GM21619 (cell line): ENCODE results near the gene SH2D6.
"Not testable (repeated sequence)": the region's sequence is repeated elsewhere in the genome, so short reads cannot be mapped to it uniquely, and the experiment has no call there.

Experiments
- ATAC-seq: cut with Tn5 transposase; IDR thresholded peaks from one replicate; pipeline ENCODE4 v1.9.1; 2021; ENCODE audit not compliant: unreplicated experiment

Gene SH2D6

DNA sequence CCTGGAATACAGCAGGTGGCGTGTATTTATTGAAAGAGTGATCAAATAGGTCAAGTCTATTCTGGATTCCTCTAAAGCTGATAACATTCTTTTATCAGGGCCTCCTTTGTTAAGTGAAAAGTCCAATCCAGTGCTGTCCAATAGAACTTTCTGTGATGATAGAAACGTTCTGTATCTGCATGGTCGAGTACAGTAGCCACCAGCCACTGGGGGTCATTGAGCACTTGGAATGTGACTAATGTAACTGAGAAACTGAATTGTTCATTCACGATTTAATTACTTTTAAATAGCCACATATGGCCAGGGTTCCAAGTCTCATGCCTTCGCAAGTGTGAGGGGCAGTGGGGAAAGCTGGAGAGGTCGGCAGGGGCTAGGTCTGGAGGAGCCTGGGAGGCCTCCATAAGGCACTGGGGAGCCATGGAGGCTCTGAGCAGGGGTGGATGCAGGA, 20.5 kb downstream of the SH2D6 start:
- no peak for ATAC-seq

DNA sequence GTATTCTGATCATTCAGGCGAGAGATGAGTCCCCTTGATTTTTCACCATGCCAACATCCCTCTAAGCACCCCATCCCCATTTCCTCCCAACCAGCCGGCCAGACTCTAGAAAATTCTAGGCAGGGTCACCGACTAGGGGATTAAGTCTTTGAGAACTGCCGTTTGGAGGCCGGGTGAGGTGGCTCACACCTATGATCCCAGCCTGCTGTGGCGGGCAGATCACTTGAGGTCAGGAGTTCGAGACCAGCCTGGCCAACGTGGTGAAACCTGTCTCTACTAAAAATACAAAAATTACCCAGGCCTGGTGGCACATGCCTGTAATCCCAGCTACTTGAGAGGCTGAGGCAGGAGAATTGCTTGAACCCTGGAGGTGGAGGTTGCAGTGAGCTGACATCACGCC, 21.1 kb downstream of the SH2D6 start:
- not testable (repeated sequence) for ATAC-seq

DNA sequence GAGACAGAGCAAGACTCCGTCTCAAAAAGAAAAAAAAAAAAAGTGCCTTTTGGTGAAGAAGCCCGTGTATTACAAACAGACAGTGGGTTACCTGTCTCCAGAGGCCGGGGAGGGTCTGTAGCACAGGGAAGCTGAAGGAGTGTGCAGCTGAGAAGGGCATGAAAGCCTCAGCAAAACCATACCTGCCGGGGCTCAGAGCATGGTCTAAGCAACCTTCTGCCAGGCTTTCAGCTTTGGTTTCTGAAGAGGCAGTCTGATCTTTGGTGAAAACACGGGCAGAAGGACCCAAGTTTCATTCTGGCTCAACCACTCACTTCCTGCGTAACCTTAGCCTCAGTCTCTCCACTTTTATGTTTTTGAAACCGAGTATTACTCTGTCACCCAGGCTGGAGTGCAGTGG, 21.5 kb downstream of the SH2D6 start:
- ATAC-seq = no peak

DNA sequence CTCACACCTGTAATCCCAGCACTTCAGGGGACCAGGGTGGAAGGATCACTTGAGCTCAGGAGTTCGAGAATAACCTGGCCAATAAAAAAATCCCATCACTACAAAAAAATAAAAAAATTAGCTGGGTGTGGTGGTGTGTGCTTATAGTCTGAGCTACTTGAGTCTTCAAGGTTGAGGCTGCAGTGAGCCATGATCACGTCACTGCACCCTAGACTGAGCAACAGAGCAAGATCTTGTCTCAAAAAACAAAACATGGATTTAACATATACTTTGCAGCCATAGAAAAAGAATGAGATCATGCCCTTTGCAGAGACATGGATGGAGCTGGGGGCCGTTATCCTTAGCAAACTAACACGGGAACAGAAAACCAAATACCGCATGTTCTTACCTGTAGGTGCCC, 22.2 kb downstream of the SH2D6 start:
- ATAC-seq = no peak

DNA sequence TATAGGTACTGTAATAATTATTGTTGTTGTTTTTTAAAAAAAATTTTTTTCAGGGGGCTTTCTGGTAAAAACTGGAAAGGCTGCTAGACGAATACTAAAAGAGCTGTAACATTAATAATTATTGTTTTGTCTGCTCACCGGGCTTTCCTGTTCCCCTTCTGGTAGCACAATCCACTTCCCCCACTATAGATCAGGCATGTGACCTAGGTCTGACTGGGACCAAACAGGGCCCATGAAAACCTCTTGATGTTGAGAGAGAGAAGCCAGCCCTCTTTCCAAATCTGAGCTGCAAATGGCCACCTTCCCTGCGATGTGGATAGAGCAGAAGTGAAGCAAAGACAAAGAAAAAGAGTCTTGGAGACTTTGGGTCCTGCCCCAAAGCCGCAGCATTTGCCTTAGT, 23.4 kb downstream of the SH2D6 start:
- ATAC-seq = no peak

DNA sequence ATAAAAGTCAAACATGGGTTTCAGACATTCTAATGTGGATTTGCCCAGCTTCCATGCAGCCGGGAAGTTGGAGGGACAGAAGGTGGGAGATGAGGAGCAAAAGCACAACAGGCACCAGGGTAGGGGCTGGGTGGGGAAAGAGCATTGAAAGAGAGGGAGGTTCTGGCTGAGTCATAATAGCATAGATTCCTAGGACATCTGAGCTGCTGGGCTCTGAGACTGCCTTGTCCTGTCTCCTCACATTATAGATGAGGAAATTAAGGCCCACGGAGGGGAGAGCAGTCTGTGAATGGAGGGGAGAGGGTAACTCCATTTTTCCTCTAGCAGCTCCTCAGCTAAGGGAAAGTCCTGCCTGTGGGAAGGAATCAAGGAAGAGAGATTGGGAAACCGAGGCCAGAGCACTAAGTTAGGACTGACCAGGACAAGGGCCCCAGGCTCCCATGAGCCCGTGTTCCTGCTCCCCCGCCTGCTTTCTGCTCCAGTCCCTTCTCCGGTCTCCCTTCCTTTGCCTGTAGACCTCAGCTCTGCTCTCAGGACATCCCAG, 26.2 kb downstream of the SH2D6 start:
- ATAC-seq = no peak

DNA sequence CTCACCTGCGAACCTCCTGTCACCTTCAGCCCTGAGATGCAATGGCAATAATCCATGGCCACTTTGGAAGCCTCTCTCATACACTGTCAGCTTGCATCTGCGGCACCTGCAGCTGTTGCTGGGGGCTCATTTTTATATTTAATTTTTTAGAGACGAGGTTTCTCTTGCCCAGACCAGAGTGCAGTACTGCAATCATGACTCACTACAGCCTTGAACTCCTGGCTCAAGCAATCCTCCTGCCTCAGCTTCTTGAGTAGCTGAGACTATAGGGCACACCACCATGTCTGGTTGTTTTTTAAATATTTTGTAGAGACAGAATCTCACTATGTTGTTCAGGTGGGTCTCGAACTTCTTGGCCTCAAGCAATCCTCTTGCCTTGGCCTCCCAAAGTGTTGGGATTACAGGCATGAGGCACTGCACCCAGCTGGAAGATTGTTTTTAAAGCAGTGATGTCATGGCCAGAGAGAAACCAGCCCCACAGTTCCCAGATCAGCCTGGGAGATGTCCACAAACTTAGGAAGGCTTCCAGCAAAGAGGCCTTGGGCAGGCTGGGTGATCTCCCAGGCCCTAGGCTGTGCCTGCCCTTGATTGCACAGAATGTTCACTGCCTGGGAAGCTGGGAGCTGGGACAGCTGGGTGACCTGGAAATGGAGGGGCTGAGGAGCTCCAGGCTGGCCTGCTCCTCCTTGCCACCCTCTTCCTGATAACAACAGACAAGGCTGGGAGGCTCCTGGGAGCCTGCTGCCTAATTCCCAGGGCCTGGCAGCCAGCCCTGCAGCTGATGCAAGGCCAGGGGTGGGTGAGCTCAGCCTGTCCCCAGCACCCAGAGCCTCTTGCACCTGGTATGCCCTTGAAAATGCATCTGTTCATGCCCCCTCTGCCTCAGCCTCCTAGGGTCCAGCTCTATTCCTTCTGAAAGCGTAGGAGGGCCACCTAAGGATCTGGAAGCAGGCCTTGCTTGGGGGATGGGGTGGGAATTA, 27.1 kb downstream of the SH2D6 start:
- ATAC-seq = no peak

DNA sequence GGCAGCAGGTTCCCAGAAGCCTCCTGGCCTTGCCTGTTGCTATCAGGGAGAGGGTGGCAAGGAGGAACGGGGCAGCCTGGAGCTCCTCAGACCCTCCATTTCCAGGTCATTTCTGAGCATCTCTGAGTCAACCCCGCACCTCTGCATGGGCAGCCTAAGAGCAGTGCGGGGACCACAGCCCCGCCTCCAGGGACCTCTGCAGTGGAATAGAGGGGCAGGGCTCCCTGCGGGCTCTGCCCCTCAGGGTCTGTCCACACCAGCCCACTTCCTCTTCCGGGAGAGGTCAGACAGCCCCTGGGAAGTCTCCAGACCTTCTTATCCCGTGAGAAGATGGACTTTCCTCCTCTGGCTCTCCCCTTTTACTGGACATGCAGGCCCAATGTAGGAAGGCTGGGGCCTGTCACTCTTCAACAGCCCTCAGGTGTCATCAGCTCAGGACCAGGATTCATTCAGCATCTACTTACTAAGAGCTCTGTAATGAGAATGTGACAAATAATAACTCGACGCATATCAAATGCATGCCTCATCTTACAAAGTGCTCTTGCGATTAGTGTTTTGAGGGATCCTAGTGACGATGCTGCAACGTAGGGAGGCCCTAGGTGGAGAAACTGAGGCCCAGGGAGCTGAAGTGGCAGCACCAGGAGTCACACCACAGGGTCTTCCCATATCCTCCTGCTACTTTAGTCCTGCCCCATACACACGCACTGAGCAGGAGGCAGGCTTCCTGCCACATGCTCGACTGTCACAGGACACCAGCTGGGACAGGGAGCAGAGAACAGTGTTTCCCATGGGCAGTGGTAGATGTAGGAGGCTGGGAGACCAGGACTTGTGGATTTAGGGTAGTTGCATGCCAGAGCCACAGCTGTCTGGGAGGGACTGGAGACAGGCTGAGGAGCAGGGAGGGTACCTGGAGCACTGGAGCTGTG, 28.0 kb downstream of the SH2D6 start:
- no peak for ATAC-seq

DNA sequence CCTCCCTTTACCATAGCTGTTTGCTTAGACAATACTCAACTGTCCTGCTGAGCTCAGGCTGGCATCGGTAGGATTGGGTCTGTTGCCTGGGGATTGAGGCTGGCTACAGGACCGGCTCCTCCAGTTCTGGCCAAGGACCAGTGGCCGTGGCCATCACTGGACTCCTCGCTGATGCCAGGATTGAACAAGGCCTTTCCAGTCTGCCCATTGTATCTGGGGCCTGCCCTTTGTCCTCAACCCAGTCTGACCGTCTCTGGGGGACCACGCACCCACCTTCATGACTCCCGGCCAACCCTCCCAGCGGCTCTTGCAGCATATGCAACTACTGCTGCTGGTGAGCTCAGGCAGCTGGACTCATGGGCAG, 28.7 kb downstream of the SH2D6 start:
- ATAC-seq = no peak

DNA sequence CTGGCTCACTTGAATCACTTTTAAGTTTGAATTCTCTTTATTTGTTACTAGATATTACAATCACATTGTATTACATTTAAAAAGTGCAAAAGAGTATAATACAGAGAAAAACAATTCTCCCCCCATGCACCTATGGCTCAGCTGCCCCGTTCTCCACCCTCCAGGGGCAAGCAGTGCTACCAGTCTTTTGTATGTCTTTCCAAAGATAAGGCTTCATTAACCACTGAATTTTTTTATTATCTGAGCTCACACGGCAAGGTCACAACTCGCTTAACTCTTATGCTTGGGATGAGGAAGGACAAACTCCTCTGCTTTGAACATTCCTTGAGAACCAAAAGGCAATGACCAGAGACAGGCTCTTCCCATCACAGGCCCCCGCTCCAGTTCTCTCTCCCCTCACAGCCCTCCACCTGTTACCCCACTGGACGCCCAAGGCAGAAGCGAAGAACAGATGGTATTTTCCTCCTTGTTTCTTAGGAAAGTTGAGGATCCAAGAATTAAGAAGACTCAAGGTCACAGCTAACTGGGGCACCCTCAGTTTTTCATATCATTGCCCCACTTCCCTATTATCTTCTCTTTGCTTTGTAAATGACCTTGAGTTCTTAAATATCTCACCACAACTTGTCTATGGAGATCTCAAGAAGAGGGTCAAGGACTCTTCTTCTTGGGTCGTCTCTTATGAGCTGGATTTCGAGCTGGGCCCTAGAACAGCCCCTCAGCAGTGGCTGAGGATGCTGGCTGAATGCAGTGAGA, 30.1 kb downstream of the SH2D6 start:
- no peak for ATAC-seq

DNA sequence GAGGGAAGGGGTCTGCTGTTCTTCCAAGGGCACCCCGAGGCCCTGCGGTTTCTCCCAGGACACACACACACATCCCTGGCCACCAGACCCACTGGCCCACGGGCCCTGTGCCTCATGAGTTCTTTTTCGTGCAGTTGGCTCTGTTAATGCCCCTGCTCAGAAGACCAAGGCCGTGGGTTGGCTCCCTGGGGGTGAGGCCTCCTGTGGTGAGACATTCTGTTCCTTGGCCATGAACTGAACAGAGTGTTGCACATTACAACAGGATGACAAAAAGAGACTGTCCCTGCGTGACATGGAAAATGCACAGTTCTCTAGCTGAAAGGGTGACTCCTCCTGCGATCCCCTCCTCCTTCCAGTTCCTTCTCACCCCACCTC, 30.7 kb downstream of the SH2D6 start:
- no peak for ATAC-seq

DNA sequence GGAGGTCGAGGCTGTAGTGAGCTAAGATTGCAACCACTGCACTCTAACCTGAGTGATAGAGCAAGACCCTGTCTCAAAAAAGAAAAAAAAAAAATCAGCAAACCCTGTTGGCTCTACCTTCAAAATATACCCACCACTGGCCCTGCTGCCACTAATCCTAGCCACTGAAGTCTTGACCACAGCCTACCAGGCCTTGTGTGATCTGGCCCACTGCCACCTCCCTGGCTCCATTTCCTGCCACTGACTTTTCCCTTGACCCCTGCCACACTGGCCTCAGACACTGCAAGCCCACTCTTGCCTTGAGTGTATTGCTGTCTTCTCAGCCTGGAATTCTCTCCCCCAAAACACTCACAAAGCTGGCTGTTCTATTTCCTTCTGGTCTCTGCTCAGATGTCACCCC, 33.7 kb downstream of the SH2D6 start:
- no peak for ATAC-seq

DNA sequence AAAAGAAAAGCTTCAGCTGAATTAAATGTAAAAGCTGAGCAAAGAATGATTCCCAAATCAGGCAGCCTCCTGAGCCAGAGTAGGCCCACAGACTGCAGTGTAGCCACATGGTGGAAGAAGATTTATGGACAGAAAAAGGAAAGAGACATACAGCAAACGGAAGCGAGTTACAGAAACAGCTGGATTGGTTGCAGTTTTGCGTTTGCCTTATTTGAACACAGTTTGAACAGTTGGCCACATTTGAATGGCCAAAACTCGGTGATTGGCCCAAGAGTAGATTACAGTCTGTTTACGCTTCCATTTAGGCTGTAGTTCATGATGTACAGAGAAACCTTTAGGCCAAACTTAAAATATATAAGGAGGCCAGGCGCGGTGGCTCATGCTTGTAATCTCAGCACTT, 35.1 kb downstream of the SH2D6 start:
- ATAC-seq = no peak

DNA sequence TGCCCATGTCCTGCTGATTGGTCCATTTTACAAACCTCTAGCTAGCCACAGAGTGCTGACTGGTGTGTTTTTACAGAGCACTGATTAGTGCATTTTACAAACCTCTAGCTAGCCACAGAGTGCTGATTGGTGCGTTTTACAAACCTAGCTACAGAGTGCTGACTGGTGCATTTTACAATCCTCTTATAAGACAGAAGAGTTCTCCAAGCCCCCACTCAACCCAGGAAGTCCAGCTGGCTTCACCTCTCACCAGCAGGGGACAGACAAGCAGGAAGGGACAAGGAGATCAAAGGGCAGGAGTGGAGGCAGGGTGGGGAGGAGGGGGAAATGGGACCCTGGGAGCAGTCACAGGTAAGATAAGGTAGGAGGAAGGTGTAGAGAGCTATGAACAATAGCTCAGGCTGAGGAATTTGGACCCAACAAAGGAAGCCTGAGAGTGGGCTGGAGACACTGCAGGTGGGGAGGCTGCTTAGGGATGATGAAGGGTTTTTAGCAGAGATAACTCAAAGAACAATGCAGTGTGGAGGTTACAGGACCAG, 37.1 kb downstream of the SH2D6 start:
- ATAC-seq = no peak

DNA sequence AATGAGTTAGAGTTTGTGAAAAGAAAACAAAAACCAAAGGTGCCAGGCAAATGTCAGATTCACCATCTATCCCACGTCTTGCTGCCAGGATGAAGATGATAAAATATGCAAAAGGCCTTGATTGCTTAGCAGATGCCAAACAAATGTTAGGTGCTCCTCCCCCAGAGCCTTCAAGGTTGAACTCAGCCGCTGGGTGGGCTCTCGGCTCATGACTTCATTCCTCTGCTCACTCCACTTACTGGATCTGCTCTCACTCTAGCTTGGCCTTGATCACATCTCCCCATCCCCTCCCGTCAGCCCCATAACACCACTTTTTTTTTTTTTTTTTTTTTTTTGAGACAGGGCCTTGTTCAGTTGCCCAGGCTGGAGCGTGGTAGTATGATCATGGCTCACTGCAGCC, 38.5 kb downstream of the SH2D6 start:
- no peak for ATAC-seq

DNA sequence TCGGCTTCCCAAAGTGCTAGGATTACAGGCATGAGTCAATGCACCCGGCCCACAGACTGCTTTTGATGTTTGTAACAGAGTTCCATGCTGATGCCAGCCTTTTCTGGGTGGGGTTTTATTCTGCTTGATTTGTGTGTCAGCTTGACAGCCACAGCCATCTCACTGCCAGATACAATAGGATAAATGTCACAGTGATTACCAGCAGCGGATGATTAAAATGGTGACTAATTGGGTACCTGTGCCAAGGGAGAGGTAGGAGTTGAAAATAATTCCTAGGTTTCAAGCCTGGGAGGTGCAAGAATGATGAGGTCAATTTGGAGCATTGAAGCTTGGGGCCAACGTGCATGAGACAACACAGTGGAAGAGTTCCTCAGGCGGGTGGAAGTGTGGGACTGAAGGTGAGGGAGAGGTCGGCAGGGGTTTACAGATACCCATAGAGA, 39.4 kb downstream of the SH2D6 start:
- no peak for ATAC-seq

DNA sequence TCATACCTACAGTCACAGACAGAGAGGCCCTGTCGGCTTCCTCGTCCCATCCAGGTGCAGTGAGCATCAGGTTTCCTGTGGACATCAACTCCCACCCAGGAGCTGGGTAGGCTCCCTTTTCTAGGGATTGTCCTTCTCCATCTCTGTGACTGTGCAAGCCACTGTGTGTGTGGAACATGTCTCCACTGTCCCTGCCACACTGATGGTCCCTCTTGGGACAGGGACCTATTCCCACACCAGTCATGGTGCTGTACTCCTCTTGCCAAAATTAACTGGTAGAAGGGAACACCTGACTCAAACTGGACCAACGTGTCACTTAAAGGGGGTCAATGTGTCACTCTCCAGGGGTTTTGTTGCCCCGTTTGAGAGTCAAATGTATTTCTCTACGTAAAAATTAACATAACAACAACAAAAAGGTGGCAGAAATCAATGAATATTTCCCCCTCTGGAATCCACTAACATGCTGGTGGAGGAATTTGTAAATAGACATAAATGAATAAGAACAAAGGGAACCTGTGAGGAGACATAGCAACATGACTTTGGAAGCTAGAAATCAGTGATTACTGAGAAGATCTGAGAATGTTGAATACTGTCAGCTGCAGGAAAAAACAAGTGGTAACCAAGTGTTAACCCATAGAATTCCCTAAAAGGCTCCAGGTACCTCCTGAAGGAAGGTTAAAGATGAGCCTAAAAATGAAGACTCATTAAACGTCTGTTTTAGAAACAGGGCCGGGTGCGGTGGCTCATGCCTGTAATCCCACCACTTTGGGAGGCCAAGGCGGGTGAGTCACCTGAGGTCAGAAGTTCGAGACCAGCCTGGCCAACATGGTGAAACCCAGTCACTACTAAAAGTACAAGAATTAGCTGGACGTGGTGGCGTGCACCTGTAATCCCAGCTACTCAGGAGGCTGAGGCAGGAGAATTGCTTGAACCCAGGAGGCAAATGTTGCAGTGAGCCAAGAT, 40.4 kb downstream of the SH2D6 start:
- no peak for ATAC-seq

DNA sequence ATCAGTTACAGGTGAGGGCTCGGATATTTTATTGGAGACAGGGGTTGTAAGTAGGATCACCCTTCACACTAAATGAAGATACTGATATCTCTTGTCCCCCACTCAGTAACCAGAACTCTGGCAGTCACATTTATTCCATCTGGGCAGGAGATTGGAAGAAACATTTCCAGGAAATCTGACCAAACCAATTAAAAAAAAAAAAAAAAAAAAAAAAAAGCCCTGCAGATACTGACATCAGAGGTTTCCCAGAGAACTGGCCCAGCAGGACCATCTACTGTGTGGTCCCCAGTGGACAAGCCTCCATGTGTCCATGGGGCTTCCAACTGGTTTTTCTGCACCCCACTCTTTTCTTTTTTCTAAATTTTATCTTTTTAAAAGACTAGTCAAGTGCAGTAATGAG, 41.3 kb downstream of the SH2D6 start:
- no peak for ATAC-seq

DNA sequence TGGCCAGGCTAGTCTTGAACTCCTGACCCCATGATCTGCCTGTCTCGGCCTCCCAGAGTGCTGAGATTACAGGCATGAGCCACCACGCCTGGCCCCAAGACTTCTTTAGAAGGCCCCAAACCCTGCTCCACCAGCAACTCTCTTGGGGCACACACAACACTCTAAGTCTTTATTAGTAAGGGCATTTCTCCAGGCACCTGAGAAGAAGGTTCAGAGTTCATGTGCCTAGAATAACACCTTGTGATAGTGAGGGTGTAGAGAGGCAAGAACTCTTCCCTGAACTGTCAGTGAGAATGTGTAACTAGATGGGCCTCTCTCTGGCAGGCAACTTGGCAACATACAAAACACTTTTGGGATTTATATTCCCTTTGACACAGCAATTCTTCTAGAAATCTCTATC, 43.8 kb downstream of the SH2D6 start:
- no peak for ATAC-seq
